GM21526 (cell line): ENCODE measurements around the gene ELL2.
A peak's percentile ranks its signal among the peaks of the same experiment; 100 is the strongest.
"Not testable (repeated sequence)": the region's sequence is repeated elsewhere in the genome, so short reads cannot be mapped to it uniquely, and the experiment has no call there.

ENCODE experiments used
- ATAC-seq: cut with Tn5 transposase; IDR thresholded peaks from one replicate; pipeline ENCODE4 v1.9.1; 2021; ENCODE audit warnings: moderate library complexity; ENCODE audit not compliant: unreplicated experiment, low FRiP score

The ELL2 gene

GRCh38 chr5:95935553-95936100, 26.0 kb downstream of the ELL2 start:
- ATAC-seq, result no peak

- no peak for ATAC-seq
Measured at GRCh38 chr5:95934207-95934804, 27.3 kb downstream of the ELL2 start.

- ATAC-seq, result no peak
Measured at GRCh38 chr5:95932941-95933340, 28.7 kb downstream of the ELL2 start.

GRCh38 chr5:95931079-95931833, 30.4 kb downstream of the ELL2 start:
- ATAC-seq, result no peak

- ATAC-seq, result no peak
Measured at GRCh38 chr5:95930141-95930930, 31.3 kb downstream of the ELL2 start.

- no peak for ATAC-seq
Measured at GRCh38 chr5:95928724-95929253, 32.9 kb downstream of the ELL2 start.

GRCh38 chr5:95927927-95928723, 33.5 kb downstream of the ELL2 start:
- ATAC-seq, result peak; percentile 37

GRCh38 chr5:95927300-95927699, 34.4 kb downstream of the ELL2 start:
- ATAC-seq, result not testable (repeated sequence)

GRCh38 chr5:95925939-95926338, 35.7 kb downstream of the ELL2 start:
- ATAC-seq, result peak; percentile 46

- ATAC-seq, result no peak
Measured at GRCh38 chr5:95925378-95925744, 36.3 kb downstream of the ELL2 start.

GRCh38 chr5:95924720-95925377, 36.8 kb downstream of the ELL2 start:
- no peak for ATAC-seq

GRCh38 chr5:95923918-95924544, 37.6 kb downstream of the ELL2 start:
- ATAC-seq, result peak; percentile 35

GRCh38 chr5:95922798-95923197, 38.9 kb downstream of the ELL2 start:
- no peak for ATAC-seq

GRCh38 chr5:95921501-95921900, 40.1 kb downstream of the ELL2 start:
- no peak for ATAC-seq

- no peak for ATAC-seq
Measured at GRCh38 chr5:95920822-95921221, 40.8 kb downstream of the ELL2 start.

- no peak for ATAC-seq
Measured at GRCh38 chr5:95919658-95920057, 42.0 kb downstream of the ELL2 start.

GRCh38 chr5:95918421-95919006, 43.1 kb downstream of the ELL2 start:
- ATAC-seq, result no peak

GRCh38 chr5:95917207-95917606, 44.4 kb downstream of the ELL2 start:
- no peak for ATAC-seq

- ATAC-seq, result no peak
Measured at GRCh38 chr5:95916687-95917085, 45.0 kb downstream of the ELL2 start.
